Stimulated activated CD8-positive, alpha-beta memory T cell treated with anti-CD3 and anti-CD28 coated beads, Interleukin-2, amount 100 ng/mL, for 48 hours (primary cell): ENCODE measurements around the gene CCNY.

Experiments used
- DNase-seq, 2 donors: peaks; one replicate each; pipeline ENCODE4 v3.0.0-alpha.2; 2020; ENCODE audit warnings: low read depth in 2 of 2

CCNY gene

DNA sequence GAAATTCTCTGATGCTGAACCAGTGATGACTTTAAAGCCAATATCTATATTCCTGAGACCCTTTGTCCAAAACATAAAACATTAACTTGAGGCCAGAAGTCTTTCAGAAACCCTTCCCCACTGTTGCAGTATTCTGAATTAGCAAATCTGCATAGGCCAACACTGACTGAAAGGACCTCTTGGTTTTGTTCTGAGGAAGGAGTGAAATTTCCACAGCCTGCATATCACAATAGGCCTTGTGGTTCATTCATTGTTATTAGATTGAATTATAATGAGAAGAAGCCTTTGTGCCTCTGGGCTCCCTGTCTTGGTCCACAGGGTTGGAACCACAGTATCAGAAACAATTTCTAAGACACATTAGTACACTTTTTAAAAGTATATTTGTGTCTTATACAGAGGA, 90.3 kb downstream of the CCNY start:
- no peak for DNase-seq

- DNase-seq: no peak
These were observed 91.2 kb downstream of the CCNY start for GRCh38 chr10:35427543-35427942.

DNA sequence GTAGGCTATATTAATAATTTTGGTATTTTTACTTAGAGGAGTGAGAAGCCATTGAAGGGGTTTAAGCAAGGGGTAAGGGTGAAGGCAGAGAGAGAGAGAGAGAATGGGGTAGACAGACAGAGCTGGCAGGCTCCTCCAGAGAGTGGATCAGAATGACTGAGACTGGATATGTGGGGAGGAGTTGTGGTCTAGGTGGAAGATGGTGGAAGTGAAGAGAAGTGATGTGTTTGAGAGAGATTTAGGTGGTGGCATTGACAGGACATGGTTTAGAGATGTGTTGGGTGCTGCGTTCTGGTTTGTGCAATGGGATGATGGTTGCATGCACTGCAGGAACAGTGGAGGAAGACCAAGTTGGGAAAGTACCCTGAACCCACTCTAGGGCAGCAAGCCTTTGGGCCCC, 92.2 kb downstream of the CCNY start:
- no peak for DNase-seq

GRCh38 chr10:35432781-35433338, 96.6 kb downstream of the CCNY start:
- no peak for DNase-seq

DNA sequence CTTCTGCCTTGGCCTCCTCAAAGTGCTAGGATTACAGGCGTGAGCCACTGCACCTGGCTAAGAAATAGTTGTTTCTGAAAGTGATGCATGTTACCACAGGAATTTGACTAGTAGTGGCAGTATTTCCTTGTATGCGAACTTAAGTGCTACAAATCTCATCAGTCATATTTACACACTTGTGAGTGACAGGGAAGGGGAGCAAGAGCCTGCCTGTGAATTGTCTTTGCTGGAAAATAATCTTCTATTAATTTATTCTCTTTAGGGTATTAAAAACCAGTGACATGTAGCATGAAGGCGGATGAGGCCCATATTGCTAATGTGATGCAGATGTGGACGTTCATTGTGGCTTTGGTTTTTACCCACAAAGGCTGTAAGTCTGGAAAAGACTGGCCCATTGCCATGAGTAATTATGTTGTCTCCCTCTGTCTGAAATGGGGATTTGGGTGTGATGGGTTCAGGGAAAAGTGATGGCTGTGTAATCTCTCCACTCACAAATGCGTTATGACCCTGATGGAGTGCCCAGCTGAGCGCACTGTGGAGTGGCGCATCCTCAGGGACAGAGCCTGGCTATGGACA, 97.6 kb downstream of the CCNY start:
- no peak for DNase-seq

GRCh38 chr10:35434533-35434932, 98.2 kb downstream of the CCNY start:
- no peak for DNase-seq

GRCh38 chr10:35435824-35436223, 99.5 kb downstream of the CCNY start:
- no peak for DNase-seq

DNA sequence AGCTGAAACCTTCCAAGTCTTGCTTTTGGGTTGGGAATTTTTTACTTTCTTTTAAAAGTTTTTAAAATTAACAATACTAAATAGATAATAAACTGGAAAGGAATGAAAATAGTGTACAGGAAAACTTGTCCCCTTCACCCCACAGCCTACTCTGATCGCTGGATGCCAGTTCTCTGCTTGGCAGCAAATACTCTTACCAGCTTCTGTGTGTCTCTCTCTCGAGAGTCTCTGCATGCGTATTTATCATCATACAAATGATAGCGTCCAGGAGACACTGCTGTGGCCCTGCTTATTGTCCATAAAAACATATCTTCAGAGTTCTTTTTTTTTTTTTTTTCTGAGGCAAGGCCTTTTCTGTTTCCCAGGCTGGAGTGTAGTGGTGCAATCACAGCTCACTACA, 101.5 kb downstream of the CCNY start:
- DNase-seq: no peak

DNA sequence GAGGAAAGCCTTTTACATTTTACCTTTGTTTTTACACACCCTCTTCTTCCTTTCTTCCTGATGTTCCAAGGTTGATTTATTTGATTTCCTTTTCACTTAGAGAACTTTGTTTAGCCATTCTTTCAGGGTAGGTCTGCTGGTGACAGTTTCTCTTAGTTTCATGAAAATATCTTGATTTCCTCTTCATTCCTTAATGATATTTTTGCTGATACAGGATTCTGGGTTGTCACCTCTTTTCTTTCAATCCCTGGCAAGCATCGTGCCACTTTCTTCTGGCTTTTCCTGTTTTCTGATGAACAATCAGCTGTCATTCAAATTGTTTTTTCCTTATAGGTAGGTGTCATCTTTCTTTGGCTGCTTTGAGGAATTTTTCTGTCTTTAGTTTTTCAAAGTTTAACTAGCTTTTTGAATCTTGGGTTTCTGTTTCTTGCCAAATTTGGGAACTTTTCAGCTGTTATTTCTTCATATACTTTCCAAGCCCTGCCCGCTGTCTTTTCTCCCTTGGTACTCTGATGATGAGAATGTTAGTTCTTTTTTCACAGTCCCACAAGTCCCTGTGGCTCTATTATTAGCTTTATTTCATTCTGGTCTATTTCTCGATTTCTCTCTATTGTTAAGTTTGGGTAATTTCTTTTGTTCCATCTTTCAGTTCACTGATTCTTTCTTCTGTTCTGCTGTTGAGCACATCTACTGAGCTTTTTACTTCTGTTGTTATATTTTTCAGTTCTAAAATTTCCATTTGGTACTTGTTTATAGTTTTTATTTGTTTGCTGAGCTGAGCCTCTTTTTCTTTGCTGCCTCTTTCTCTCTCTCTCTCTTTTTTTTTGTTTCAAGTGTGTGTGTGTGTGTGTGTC, 102.6 kb downstream of the CCNY start:
- DNase-seq: no peak

GRCh38 chr10:35440016-35440415, 103.7 kb downstream of the CCNY start:
- DNase-seq: no peak

DNA sequence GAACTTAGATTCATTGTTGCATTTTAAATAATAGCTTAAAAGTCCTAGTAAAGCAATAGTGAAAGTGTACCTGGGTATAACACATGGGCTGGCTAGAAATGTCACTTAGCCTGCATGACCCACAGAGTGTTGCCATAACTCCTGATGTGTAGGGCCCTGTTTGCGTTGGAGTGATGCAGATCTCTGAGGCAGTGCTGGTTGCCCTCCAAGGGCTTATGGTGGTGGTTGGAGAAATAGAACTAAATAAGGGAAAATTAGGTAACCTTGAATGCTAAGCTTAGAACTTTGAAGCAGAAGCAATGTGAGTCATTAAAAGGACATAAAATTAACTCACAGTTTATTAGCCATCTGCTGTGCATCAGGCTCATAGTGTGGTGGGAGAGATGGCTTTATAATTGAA, 105.7 kb downstream of the CCNY start:
- no peak for DNase-seq

DNA sequence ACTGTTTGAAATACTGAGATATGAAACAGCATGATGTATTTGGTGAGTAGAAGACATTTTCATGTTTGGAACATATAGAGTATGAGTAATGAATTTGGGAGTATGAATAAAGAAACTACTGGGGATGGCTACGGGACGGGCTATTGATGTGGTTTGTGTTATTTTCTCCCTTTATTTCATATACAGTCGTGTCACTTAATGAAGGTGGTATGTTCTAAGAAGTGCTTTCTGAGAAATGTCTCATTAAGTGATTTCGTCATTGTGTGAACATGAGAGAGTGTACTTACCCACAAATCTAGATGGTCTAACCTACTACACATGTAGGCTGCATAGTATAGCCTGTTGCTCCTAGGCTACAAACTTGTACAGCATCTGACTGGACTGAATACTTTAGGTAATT, 106.3 kb downstream of the CCNY start:
- no peak for DNase-seq

- no peak for DNase-seq
These were observed 107.5 kb downstream of the CCNY start for GRCh38 chr10:35443858-35444257.

GRCh38 chr10:35445150-35445884, 109.0 kb downstream of the CCNY start:
- DNase-seq: no peak

GRCh38 chr10:35446439-35446838, 110.1 kb downstream of the CCNY start:
- no peak for DNase-seq

DNA sequence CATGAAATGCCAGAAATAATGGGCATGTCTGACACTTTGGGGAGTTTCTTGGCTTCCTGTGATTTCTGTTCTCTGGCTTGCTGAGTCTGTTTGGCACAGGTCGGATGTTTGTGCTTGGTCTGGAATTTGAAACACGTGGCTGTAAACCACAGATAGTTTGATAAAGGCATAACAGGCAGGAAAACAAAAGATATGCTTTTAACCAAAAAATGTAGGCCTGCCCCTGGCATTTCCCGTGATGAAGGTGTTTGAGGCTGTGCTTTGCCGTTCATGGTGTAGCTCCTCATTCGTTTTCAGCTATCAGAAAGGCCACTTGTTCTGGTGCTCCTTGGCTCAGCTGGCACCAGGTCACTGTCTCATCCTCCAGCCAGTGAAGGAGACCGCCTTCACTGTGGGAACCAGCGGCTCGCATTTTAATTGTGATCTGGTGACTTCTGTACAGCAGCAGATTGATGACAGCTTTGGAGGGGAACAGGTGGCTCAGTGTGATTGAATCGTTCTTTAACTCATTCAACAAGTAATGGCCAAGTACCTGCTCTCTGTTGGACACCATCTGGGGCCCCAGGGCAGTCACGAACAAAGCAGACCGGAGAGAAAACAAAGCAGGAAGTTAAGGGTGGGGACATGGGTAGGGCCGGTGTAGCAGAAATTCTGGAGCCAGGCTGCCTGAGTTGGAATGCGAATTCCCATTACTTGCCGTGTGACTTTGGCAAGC, 111.5 kb downstream of the CCNY start:
- no peak for DNase-seq

- DNase-seq: no peak
These were observed 112.7 kb downstream of the CCNY start for GRCh38 chr10:35448687-35449662.

DNA sequence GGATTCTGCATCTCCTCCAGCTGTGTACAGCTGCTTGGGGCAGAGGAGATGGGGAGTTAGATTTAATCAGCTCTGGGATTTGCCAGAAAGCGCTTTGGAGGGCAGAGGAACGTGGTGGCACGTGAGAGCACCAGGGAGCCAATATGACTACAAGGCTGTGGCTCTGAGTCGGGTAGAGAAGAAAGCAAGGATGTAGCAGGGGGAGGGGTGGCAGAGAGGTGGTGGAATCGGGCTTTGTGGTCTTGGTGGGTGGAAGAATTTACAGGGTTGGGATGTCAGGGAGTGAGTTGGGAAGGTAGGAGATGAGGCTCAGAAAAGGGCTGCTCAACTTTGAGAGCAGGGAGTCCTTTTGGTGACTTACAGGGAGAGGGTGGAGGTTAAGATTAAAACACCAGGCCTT, 113.6 kb downstream of the CCNY start:
- DNase-seq: no peak

DNA sequence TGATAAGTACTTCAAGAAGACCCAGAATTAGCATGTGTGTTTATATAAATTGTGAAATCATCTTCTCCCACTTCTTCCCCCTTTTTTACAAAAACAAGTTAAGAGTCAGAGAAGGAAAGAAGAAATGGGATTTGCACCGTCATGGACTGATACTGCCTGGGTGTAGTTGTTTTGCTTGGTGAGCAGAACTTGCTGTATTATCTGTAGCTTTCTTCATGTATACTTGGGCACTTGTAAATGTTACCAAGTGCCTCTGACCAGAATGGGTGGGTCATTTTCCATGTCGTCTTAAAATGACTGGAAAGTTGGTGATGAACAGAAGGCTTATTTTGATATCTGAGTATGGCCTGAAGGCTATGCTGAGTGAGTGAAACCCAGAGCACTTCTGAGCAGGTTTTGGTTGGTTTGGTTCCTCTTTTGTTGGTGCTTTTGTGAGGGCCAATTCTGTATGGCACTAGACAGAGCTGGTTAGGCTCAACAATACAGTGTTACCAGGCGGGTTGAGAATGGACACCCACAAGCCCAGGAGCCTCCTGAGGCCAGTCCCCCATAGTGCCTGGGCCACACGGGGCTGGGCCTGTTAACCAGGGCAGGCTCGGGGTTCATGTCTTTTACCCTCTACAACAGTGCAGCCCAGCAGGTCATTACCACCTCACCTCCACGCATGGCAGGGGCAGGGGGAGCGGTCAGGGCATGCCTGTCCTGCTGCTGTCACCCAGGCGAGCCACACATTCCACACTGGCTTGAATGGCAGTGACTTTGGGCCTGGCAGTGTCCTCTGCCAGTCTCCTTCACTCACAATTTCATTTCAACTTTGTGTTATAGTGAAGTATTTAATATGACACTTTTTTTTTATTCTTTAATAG, 115.1 kb downstream of the CCNY start:
- DNase-seq: no peak

DNA sequence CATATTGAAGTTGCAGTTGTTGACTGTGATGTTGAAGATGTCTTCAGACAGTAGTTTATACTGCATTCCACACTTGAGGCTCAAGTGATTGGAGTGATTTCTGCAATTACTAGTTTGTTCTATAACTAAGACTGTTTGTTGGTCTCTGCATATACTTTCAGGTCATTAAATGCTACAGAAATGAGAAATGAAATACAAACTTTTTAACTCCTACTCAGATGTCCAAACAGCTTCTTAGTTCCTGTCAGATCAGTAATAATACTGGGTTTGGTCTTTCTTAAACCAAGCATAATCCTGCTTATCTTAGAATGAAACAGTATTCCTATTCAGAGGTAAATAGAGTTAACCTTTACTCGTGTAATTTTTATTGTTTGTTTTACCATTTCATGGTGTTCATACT, 115.9 kb downstream of the CCNY start:
- no peak for DNase-seq
